ENCODE measurements around the gene ISLR.

ISLR gene

DNA sequence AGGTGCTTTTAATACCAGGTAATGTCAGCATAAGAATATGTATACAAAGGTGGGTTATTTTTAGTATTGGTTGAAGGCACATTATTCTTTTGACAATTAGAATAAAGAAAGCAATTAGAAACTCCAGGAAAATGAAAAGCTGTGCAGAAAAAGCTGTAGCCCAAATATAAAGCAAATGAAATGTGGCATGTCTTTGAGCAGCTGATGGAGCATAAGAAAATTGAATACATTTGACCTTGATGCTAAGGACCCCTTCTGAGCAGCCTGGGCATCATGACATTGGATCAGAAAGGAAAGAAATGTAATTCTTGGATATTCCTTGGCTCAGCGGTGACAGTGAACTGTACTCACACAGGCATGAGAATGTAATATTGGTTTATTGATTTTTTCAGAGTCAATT is 8.0 kb upstream of the ISLR start:
- no peak for TF ChIP-seq POLR2AphosphoS5 (IDR thresholded peaks at IDR 0.05; ENCODE audit: low read depth, low read length)
- TF ChIP-seq, protein P1, sequence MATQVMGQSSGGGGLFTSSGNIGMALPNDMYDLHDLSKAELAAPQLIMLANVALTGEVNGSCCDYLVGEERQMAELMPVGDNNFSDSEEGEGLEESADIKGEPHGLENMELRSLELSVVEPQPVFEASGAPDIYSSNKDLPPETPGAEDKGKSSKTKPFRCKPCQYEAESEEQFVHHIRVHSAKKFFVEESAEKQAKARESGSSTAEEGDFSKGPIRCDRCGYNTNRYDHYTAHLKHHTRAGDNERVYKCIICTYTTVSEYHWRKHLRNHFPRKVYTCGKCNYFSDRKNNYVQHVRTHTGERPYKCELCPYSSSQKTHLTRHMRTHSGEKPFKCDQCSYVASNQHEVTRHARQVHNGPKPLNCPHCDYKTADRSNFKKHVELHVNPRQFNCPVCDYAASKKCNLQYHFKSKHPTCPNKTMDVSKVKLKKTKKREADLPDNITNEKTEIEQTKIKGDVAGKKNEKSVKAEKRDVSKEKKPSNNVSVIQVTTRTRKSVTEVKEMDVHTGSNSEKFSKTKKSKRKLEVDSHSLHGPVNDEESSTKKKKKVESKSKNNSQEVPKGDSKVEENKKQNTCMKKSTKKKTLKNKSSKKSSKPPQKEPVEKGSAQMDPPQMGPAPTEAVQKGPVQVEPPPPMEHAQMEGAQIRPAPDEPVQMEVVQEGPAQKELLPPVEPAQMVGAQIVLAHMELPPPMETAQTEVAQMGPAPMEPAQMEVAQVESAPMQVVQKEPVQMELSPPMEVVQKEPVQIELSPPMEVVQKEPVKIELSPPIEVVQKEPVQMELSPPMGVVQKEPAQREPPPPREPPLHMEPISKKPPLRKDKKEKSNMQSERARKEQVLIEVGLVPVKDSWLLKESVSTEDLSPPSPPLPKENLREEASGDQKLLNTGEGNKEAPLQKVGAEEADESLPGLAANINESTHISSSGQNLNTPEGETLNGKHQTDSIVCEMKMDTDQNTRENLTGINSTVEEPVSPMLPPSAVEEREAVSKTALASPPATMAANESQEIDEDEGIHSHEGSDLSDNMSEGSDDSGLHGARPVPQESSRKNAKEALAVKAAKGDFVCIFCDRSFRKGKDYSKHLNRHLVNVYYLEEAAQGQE (IDR thresholded peaks at IDR 0.05; ENCODE audit: insufficient read depth in 1 of 2, low read depth in 2 of 2, low read length in 2 of 2) = no peak
- no peak for TF ChIP-seq TAF1 (IDR thresholded peaks at IDR 0.05; ENCODE audit: borderline replicate concordance, insufficient read depth, low read length)
- no peak for TF ChIP-seq FOXP2 (optimal IDR thresholded peaks at IDR 0.05; ENCODE audit: borderline replicate concordance, extremely low read depth, extremely low read length, insufficient read depth)
- no peak for TF ChIP-seq SIN3A (IDR thresholded peaks at IDR 0.05; ENCODE audit: borderline replicate concordance, insufficient read depth, low read length)

DNA sequence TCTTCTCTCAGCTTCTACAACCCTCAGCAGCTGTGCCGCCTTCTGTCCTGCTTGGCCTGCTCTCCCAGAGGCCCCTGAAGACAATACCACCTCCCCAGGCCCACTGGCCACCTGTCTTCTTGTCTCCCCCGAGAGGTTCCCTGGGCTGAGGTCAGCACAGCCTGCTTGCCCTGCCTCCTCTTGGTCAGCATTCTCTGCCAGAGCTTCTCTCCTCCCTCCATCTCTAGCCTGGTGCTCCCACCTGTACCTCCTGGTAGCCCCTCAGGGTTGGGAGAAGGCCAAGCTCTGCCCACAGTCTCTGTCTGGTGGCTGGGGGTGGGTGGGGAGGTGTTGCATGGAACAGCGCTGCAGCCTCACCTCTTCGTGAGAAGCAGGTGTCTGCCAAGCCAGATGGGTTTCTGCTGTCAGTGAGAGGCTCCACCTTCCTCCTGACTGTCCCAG is 5.6 kb upstream of the ISLR start:
- TF ChIP-seq, protein P1 (IDR thresholded peaks at IDR 0.05; ENCODE audit: insufficient read depth in 1 of 2, low read depth in 2 of 2, low read length in 2 of 2) = no peak
- no peak for TF ChIP-seq SIN3A (IDR thresholded peaks at IDR 0.05; ENCODE audit: borderline replicate concordance, insufficient read depth, low read length)
- no peak for TF ChIP-seq TAF1 (IDR thresholded peaks at IDR 0.05; ENCODE audit: borderline replicate concordance, insufficient read depth, low read length)
- TF ChIP-seq FOXP2 (optimal IDR thresholded peaks at IDR 0.05; ENCODE audit: borderline replicate concordance, extremely low read depth, extremely low read length, insufficient read depth) = no peak
- no peak for TF ChIP-seq POLR2AphosphoS5 (IDR thresholded peaks at IDR 0.05; ENCODE audit: low read depth, low read length)

DNA sequence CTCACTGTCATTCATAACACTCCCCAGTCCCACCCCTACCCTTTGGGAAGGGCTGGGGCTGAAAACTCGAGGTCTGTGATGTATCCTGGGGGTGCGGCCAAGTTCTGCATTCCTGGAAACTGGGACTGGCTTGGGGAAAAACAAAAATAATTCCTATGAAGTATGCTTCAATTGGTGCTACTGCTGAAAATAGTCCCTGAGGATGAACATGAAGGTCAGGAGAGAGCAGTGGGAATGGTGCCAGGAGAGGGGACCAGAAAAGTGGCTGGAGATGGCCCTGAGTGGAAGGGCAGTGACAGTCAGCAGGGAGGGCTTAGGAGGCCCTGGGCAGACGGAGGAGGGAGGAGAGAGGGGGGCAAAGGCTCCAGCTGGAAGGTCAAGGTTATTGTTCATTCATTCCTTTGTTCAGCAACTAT is 4.8 kb upstream of the ISLR start:
- no peak for TF ChIP-seq TAF1 (IDR thresholded peaks at IDR 0.05; ENCODE audit: borderline replicate concordance, insufficient read depth, low read length)
- TF ChIP-seq SIN3A (IDR thresholded peaks at IDR 0.05; ENCODE audit: borderline replicate concordance, insufficient read depth, low read length) = no peak
- TF ChIP-seq FOXP2 (optimal IDR thresholded peaks at IDR 0.05; ENCODE audit: borderline replicate concordance, extremely low read depth, extremely low read length, insufficient read depth) = no peak
- TF ChIP-seq POLR2AphosphoS5 (IDR thresholded peaks at IDR 0.05; ENCODE audit: low read depth, low read length) = no peak
- TF ChIP-seq, protein P1 (IDR thresholded peaks at IDR 0.05; ENCODE audit: insufficient read depth in 1 of 2, low read depth in 2 of 2, low read length in 2 of 2) = no peak

DNA sequence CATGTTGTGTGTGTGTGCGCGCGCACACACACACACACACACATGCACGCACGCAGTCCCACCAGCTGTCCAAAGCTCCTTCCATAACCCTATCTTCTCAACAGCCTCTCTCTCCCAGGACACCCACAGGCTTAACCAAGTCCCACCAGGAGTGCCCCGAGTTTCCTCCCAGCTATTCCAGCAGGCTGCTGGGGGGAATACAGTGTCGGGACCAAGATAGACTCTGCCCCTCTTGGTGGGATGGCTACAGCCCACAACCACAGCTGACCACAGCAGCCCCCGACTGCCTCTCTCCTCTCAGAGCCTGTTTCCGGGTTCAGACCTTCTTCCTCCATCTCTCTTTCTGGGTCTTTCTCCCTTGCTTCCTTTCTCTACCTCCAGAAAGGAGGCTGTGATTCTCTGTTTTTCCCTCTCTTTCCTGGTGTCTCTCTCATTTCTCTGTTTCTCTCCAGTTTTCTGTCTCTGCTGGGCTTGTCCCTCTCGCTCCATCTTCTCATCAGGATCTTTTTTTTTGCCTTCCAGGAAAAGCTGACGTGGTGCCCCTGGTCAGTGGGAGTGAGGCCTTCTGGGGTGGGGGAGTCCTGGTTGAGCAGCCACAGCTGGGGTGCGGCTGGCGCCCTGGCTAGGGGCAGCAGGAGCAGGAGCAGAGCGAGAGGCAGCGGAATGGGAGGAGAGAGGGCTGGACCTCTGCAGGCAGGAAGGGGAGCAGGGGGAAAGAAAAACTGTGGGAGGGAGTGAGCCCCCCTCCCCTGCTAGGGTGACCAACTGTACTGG is 3.3 kb upstream of the ISLR start:
- TF ChIP-seq FOXP2 (optimal IDR thresholded peaks at IDR 0.05; ENCODE audit: borderline replicate concordance, extremely low read depth, extremely low read length, insufficient read depth) (no peak), TAF1 (IDR thresholded peaks at IDR 0.05; ENCODE audit: borderline replicate concordance, insufficient read depth, low read length) (no peak), POLR2AphosphoS5 (IDR thresholded peaks at IDR 0.05; ENCODE audit: low read depth, low read length) (no peak), SIN3A (IDR thresholded peaks at IDR 0.05; ENCODE audit: borderline replicate concordance, insufficient read depth, low read length) (no peak)
- TF ChIP-seq, protein P1 (IDR thresholded peaks at IDR 0.05; ENCODE audit: insufficient read depth in 1 of 2, low read depth in 2 of 2, low read length in 2 of 2) = no peak
